GM12891 (cell line): ENCODE results near the gene CFAP73.

Experiments used
- SPI1 ChIP-seq: IDR thresholded peaks from 2 replicates; pipeline ENCODE4 v1.6.1; 2011; ENCODE audit warnings: low read depth, low read length, control low read depth
- TAF1 ChIP-seq: IDR thresholded peaks from 2 replicates; pipeline ENCODE4 v1.6.1; 2011; ENCODE audit warnings: low read depth, low read length, control low read depth

GRCh38 chr12:113167868-113168267 is 18.3 kb downstream of the CFAP73 start:
- TF ChIP-seq TAF1: no peak
- no peak for TF ChIP-seq SPI1
